Measurements from ENCODE around the gene PTPRR. TPM values are rescaled to one million over a fixed set of nuclear protein-coding genes. Genes with fewer than 3 reads are reported as not detected.
A peak's percentile ranks its signal among the peaks of the same experiment; 100 is the strongest.

PTPRR gene
- polyA plus RNA-seq, 1 donor from 2014 or later, result not detected

DNA sequence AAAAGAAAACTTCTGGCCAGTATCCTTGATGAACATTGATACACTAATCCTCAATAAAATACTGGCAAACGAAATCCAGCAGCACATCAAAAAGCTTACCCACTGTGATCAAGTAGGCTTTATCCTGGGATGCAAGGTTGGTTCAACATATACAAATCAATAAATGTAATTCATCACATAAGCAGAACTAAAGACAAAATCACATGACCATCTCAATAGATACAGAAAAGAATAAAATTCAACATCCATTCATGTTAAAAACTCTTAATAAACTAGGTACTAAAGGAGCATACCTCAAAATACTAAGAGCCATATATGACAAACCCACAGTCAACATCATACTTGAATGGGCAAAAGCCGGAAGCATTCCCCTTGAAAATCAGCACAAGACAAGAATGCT is 211.5 kb downstream of the PTPRR start:
- Mint-ChIP-seq H3K36me3 (no peaks in the 10 kb centered on the region), H3K4me3 (no peak overlapping the region), H3K4me1 (no peaks in the 10 kb centered on the region), H3K27ac (peak overlapping the region in 1 of 3 donors; percentile 68), H3K27me3 (peaks cover 5% of the 10 kb centered on the region), H3K9me3 (peaks cover 0 to 2% (median 0%) of the 10 kb centered on the region in 3 donors)

DNA sequence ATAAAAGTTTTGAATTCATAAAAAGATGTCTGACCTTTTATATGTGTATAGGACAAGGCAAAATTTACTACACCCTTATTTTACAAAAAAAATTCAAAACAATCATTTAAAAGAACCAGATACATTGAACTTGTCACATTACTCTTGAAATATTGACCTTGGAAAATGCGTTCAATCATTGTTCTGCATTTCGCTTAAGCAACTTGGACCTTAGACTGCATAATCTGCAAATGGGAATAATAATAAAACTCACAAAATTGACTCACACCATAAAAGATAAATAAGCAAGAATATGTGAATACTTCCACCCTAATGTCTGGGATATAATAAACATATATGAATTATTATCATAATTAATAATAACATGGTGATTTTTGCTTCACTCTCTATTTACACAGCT is 213.9 kb downstream of the PTPRR start:
- H3K27ac Mint-ChIP-seq, result no peak overlapping the region
- H3K36me3 Mint-ChIP-seq, result no peaks in the 10 kb centered on the region
- H3K4me1 Mint-ChIP-seq, result no peaks in the 10 kb centered on the region
- H3K4me3 Mint-ChIP-seq, result no peak overlapping the region
- peaks cover 0 to 2% (median 0%) of the 10 kb centered on the region in 3 donors for H3K9me3 Mint-ChIP-seq
- H3K27me3 Mint-ChIP-seq, result peaks cover 10% of the 10 kb centered on the region

DNA sequence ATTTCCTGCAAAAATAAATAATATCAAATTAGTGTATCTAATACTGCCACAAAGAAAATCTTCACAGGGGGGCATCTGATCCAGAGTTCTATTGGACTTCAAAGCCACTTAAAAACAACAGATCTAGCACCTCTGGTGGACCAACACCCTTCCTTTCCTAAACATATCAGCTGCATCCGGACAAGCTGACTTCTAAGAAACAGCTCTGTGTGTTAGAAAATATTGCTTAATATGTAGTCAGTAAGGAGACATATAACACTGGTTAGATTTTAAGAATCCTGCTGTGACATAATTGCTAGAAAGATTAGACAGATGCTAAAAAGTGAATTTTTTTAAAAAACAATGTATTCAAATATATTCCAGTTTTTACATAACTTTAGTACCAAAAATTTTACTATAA is 222.2 kb downstream of the PTPRR start:
- H3K27me3 Mint-ChIP-seq, result peaks cover 9% of the 10 kb centered on the region
- H3K4me3 Mint-ChIP-seq, result no peak overlapping the region
- H3K36me3 Mint-ChIP-seq, result no peaks in the 10 kb centered on the region
- no peaks in the 10 kb centered on the region for H3K9me3 Mint-ChIP-seq
- no peak overlapping the region for H3K27ac Mint-ChIP-seq
- no peaks in the 10 kb centered on the region for H3K4me1 Mint-ChIP-seq

DNA sequence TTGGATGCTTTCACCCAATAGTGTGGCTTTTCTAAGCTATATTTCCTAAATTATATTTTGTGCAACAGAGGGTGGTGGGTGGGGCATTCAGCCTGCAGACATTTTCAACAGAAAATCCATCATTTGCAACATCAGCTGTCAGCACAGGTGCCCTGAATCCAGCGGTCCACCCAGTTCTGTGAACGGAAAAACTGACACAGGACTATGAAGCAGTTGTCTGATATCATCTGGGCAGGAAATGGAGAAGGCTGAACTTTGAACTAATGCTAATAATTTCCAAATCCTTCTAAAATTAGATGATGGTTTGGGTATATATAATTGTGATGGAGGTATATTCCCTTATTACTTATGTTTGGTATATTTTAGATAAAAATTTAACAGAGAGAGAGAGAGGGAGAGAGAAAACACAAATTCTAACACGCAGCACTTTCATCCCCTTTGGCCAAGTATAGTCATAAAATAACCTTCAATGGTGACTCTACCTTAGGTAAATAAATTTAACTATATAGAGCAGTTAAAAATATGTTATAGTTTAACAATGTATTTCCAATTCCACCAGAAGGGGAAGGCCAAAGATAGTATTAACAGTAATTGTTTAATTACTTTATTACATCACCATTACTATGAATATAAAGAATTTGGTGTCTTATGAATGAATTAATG is 225.0 kb downstream of the PTPRR start:
- Mint-ChIP-seq H3K9me3 (no peaks in the 10 kb centered on the region), H3K4me1 (no peaks in the 10 kb centered on the region), H3K27ac (no peak overlapping the region), H3K4me3 (no peak overlapping the region), H3K36me3 (no peaks in the 10 kb centered on the region), H3K27me3 (peaks cover 4% of the 10 kb centered on the region)

DNA sequence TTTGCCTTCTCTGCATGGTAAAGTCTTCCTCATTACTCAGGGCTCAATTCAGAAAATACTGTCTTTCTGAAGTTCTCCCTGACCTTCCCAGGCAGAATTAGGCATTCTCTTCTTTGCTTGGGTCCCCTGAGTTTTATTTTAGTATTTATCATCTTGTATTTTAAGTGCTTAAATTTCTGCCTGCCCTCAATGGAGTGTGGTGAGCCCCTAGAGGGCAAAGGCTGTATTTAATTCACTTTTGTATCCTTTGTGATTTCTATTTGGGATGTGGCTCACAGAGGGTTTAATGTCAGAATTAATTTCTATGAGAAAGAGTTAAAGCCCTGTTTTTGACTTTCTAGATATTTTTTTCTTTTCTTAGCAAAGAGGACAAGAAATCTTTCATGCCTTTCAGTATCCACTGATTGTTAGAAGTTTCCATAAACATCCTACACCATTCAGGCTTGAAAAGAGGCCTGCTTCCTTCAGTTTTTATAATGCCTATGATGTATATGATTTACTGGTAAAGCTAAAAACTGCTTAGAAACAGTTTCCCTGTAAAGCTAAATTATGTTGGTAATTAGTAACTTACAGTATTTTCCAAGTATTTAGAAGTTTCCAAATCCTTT is 227.8 kb downstream of the PTPRR start:
- no peak overlapping the region for H3K4me3 Mint-ChIP-seq
- no peaks in the 10 kb centered on the region for H3K9me3 Mint-ChIP-seq
- H3K4me1 Mint-ChIP-seq, result no peaks in the 10 kb centered on the region
- no peaks in the 10 kb centered on the region for H3K36me3 Mint-ChIP-seq
- no peak overlapping the region for H3K27ac Mint-ChIP-seq
- H3K27me3 Mint-ChIP-seq, result no peaks in the 10 kb centered on the region

DNA sequence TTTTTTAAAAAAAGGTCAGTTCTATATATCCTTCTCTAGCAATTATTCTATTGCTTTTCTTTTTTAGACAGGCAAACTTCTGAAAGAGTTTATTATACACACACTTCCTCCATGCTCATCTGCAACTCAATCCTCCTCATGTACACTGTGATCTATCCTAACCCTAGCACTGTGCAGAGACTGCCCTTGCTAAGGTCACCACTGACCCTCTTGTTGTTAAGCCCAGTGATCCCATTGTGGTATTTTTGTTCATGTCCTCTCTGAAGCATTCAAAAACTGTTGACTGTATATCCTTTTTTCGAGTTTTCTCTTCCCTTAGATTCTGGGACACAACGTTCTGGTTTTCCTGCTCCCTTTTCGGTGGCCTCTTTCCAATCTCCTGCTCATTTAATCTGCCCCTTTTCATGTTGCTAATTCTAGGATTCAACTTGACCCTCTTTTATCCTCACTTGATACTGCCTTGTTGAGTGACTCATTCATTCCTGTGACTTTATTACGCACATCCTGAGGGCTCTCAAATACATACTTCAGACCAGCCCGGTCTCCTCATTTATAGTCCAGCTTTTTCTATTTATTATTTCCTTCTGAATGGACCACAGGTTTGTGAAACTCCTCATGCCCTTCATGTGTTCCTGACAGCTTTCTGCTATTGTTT is 229.4 kb downstream of the PTPRR start:
- H3K27ac Mint-ChIP-seq, result no peak overlapping the region

DNA sequence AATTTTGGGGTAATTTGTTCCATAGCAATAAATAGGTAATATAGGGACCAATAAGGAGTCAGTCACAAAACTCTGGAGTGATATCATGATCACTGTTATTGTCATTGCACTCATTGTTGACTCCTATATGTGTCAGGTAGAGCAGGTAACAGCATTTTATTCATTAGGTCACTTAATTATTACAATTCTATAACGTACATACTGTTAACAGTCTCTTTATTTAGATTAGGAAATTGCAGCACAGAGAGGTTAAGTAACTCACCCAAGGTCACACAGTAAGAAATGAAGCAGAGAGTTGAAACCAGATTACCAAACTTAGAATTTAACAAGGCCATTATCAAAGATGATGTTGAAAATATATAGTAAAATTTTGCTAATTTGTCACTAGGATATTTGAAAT is 233.6 kb downstream of the PTPRR start:
- Mint-ChIP-seq H3K4me1 (no peaks in the 10 kb centered on the region), H3K27ac (no peak overlapping the region)

More for the DNA sequence above, 229.4 kb downstream of the PTPRR start:
- Mint-ChIP-seq H3K27me3 (no peaks in the 10 kb centered on the region), H3K4me3 (no peak overlapping the region), H3K36me3 (no peaks in the 10 kb centered on the region), H3K4me1 (no peaks in the 10 kb centered on the region), H3K9me3 (no peaks in the 10 kb centered on the region)

DNA sequence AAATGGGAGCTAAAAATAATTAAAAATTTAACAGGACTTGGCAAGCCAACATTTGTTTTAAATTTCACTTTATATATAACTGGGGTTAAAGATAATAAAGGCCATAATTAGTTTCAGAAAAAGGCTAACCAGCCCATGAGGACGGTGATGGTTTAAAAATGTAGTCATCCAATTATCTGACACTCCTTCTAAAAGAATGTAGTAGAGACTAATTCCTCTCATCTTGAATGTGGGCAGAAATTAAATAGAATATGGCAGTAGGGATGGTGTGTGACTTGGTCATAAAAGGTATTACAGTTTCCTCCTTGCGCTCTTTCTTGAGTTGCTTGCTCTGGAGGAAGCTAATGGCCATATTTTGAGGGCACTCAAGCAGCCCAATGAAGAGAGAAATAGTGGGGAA is 234.2 kb downstream of the PTPRR start:
- no peaks in the 10 kb centered on the region for H3K36me3 Mint-ChIP-seq
- H3K27me3 Mint-ChIP-seq, result peaks cover 2% of the 10 kb centered on the region
- H3K27ac Mint-ChIP-seq, result no peak overlapping the region
- no peak overlapping the region for H3K4me3 Mint-ChIP-seq
- no peaks in the 10 kb centered on the region for H3K9me3 Mint-ChIP-seq
- no peaks in the 10 kb centered on the region for H3K4me1 Mint-ChIP-seq

More for the DNA sequence above, 233.6 kb downstream of the PTPRR start:
- Mint-ChIP-seq H3K36me3 (no peaks in the 10 kb centered on the region), H3K4me3 (no peak overlapping the region), H3K27me3 (peaks cover 2% of the 10 kb centered on the region), H3K9me3 (no peaks in the 10 kb centered on the region)

DNA sequence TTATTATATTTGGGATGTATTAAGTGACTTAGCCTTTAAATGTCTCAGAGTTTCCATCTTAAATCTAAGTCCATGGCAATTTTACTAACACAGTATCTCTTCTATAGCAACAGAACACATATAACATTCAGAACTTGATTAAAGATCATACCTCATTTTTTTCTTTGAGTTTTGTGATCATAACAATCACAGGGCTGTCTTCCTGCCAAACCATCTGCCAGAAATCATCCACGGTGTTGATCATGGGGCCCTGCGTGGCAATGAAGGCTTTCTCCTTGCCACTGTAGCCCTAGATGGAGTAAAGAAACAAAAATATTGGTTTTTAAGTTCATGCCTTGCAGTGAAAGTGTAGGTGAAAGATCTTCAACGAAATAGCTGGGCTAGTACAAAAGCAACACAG is 236.6 kb downstream of the PTPRR start:
- no peak overlapping the region for H3K27ac Mint-ChIP-seq
- H3K27me3 Mint-ChIP-seq, result peaks cover 4% of the 10 kb centered on the region
- no peak overlapping the region for H3K4me3 Mint-ChIP-seq
- H3K4me1 Mint-ChIP-seq, result no peaks in the 10 kb centered on the region
- H3K9me3 Mint-ChIP-seq, result no peaks in the 10 kb centered on the region
- no peaks in the 10 kb centered on the region for H3K36me3 Mint-ChIP-seq

DNA sequence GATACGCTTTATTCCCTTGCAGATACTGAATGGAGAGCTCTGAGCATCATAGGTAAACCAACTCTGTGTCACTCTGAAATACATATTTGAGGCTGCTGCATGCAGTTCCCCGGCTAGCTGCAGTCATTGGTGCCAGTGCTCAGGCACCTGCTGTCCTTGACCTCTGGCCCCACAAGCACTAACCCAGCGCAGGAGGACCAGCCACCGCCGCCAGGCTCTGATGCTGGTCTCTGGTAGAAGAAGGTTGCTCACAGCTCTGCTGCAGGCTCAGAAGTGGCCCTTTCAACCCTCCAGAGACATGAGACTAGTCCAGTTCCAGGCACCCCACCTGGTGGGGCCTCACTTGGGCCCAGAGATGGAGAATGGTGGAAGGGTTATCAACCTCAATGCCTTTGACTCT is 248.8 kb downstream of the PTPRR start:
- H3K4me3 Mint-ChIP-seq, result no peak overlapping the region
- H3K27ac Mint-ChIP-seq, result no peak overlapping the region
- H3K4me1 Mint-ChIP-seq, result no peaks in the 10 kb centered on the region
- no peaks in the 10 kb centered on the region for H3K27me3 Mint-ChIP-seq
- H3K36me3 Mint-ChIP-seq, result peaks cover 1% of the 10 kb centered on the region
- peaks cover 0 to 10% (median 0%) of the 10 kb centered on the region in 3 donors for H3K9me3 Mint-ChIP-seq

DNA sequence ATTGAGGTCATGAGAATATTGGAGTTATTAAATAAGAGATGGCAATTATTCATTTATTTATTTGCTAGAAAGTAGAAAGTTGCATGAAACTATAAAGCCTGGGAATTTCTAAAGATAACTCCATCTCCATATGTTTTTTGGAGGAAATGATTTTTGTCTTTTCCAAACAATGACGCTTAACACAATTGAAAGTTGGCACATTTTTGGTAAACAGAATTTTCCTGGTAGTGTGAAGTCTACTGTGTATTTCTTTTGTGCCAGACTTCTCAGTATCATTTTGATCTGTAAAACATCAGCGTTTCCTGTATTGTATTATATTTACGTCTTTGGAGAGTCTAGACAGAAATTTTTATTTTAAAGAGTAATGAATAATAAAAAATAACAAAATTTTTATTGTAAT is 249.6 kb downstream of the PTPRR start:
- Mint-ChIP-seq H3K4me3 (no peak overlapping the region), H3K36me3 (peaks cover 1% of the 10 kb centered on the region), H3K27me3 (no peaks in the 10 kb centered on the region), H3K4me1 (no peaks in the 10 kb centered on the region), H3K27ac (no peak overlapping the region), H3K9me3 (peaks cover 0 to 8% (median 0%) of the 10 kb centered on the region in 3 donors)

DNA sequence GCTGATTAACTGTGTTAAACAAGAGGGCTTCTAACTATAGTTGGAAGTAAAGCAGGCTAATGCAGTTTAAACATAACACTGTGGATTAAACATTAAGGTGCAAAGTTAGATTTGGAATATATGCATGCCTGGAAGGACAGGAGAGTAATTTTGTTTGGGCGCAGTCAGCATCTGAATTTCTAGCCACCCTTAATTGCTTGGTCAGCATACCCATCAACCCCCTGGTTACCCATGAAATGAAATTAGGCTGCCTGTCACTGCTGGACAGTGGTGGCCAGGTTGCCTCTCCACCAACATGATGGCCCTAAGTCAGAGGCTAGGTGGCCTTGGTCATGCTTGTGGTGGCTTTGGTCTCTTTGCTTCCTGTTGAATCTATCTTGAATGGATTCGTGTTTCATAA is 253.3 kb downstream of the PTPRR start:
- Mint-ChIP-seq H3K4me1 (no peaks in the 10 kb centered on the region), H3K9me3 (no peaks in the 10 kb centered on the region), H3K4me3 (peak overlapping the region in 1 of 4 donors; percentile 36), H3K27ac (no peak overlapping the region), H3K27me3 (no peaks in the 10 kb centered on the region), H3K36me3 (peaks cover 1% of the 10 kb centered on the region)

DNA sequence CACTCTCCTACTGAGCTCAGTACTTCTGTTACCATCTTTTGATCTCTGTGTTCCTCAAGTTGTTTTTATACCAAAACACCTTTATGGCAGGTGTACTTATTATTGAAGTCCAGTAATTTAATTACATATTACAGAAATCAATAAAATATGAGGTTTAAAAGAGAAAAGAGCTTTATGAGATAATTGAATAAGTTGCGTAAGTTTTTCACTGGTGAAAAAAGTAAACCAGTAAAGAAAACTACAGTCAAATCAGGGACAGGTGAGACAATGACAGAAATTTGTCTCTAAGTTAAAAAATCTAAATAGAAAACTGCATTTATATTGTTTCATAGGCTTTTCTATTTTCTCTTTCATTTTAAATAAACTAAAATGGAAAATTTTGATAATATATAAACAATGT is 254.2 kb downstream of the PTPRR start:
- Mint-ChIP-seq H3K36me3 (peaks cover 1% of the 10 kb centered on the region), H3K27ac (no peak overlapping the region), H3K4me3 (no peak overlapping the region), H3K27me3 (no peaks in the 10 kb centered on the region), H3K9me3 (no peaks in the 10 kb centered on the region), H3K4me1 (peaks cover 7 to 8% (median 7%) of the 10 kb centered on the region in 3 donors)

DNA sequence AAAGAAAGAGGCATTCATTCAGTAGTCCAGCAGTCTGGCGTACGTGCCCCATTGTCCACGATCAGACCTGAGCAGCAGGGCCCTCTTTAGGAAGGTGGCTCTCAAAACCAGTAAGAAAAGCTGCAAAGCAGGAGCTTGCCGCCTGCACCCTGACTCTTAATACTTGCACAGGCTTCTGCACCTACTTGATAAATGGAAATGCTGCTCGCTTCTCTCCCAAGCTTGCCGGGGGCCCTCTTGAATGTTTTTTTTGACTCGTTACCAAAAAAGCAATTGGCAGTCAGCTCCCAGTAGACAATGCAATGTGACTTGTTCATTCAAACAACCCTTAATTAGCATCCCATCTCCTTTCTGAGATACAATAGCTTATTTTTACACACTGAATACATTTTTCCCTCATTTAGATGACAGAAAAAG is 256.1 kb downstream of the PTPRR start:
- Mint-ChIP-seq H3K4me1 (peaks cover 12 to 19% (median 18%) of the 10 kb centered on the region in 3 donors), H3K27ac (no peak overlapping the region), H3K9me3 (no peaks in the 10 kb centered on the region), H3K4me3 (no peak overlapping the region), H3K27me3 (no peaks in the 10 kb centered on the region), H3K36me3 (no peaks in the 10 kb centered on the region)

DNA sequence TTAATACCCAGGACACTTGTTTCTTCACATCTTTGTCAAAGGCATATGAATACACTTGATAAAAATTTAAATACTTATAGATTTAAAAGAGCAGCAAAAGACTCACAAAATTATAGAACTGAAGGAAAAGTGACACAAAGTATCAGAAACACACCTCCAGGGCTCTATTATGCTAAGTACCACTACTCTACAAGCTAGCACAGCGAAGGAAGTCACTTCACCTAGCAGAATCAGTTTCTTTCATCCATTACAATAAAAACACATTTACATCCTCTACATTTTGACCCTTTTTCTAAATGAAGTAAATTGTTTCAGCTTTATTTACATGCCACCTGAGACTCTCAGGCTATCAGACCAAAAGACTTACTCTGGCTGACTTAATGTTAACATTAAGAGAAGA is 256.7 kb downstream of the PTPRR start:
- H3K36me3 Mint-ChIP-seq, result no peaks in the 10 kb centered on the region
- H3K27ac Mint-ChIP-seq, result no peak overlapping the region
- peaks cover 12 to 19% (median 18%) of the 10 kb centered on the region in 3 donors for H3K4me1 Mint-ChIP-seq
- H3K9me3 Mint-ChIP-seq, result no peaks in the 10 kb centered on the region
- H3K27me3 Mint-ChIP-seq, result no peaks in the 10 kb centered on the region
- no peak overlapping the region for H3K4me3 Mint-ChIP-seq

All from IgD-negative memory B cell (primary cell).